Left colon (tissue), 2 donors: ENCODE results near the gene GSTA5. TPM values are rescaled to one million over a fixed set of nuclear protein-coding genes. Genes with fewer than 3 reads are reported as not detected.
A peak's percentile ranks its signal among the peaks of the same experiment; 100 is the strongest.
"Not testable (repeated sequence)": the region's sequence is repeated elsewhere in the genome, so short reads cannot be mapped to it uniquely, and the experiment has no call there.

Experiments used
- ATAC-seq: fragments of 200-7000 bp; cut with Tn5 transposase; one replicate; pipeline ENCODE4 v1.9.1; 2020; ENCODE audit warnings: mild to moderate bottlenecking, moderate library complexity
- DNase-seq, 2 donors: peaks; one replicate each; pipeline ENCODE4 v3.0.0-alpha.2; 2020
- intact Hi-C, 2 donors: fragments of 100-400 bp; cut with DNase I in 1 of 2; cut with micrococcal nuclease in 1 of 2; formaldehyde crosslinking; loops; one replicate each; pipeline versions ENCODE4 v1.11.2 to v1.14.0; 2022; cut with DNase I, micrococcal nuclease
- total RNA-seq, 2 donors: library from RNA; stranded (reverse); fragmentation: NEBNext Ultra II Directional; extraction: Animal tissue kit (Norgen Biotek cat#: 25700); gene quantifications; one replicate each; pipeline ENCODE4 v1.2.1, GENCODE V29; 2021
- donor health status: DM: no; HTN: no; CAD: no.
- donor health status: DM: yes; HTN: yes; CAD: no.

Gene GSTA5
- total RNA-seq, 2 donors from 2014 or later = not detected

DNA sequence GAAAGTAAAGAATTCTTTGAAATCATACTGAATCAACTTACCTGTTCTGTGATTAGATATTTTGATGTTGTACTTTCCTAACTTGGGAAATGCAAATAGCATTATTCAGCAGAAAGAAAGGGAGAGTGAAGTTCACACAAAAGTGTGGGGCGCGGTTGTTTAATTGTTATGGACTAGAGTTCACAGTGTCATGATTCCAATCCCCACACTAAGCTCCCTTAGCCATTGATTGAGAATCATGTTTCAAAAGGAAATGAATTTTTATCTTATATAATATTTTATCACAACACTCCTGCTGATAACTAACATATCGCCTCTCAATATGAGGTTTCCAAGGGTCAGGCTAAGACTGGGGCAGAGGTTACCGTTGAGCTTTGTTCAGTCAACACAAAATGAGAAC, 3.0 kb upstream of the GSTA5 start:
- peak; percentile 73 for ATAC-seq
- intact Hi-C loops = no loop called here
- DNase-seq = peak in 1 of 2 donors; percentile 16

DNA sequence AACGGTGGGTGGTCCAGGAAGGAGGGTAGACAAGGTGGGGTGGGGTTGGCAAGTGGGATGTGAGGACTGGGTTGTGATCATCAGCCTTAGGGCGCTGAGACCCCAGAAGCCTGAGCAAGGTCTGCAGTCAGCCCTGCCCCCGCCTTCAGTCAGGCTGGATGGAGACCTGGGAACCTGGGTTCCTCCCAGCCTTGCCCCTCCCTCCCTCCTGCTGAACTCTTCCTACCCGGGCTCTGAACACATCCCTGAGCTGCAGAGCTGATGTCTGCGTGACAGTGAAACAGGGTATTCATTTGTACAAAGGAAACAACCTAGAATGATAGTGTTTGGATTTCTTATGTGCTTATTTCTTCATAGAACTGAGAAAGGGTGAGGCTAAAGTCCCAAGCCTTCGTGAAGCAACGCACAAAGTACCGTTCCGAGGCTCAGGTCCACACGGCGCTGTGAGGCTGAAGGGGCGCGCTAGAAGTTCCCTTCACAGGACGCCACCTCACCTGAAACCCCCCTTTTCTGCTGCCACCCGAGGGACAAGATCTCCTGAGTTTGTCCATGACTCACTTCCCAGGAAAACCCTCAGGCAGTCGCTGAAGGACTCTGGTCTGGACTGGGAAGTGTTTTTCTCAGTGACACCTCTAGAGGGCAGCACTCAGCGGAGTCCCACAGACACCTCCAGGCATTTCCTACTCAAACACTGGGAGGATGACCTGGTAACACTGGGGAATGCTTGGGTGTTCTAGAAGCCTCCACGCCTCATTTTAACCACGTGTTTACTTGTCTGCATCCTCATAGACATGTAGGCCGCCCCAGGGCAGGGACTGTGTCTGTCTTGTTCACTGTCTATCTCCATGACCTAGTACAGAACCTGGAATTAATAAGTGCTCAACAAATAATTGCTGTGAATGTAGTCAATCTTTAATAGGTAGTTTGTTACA, 1.2 kb downstream of the GSTA5 start:
- intact Hi-C loops = no loop called here
- ATAC-seq (peak; percentile 96), DNase-seq (peak; percentile 40 to 57)

DNA sequence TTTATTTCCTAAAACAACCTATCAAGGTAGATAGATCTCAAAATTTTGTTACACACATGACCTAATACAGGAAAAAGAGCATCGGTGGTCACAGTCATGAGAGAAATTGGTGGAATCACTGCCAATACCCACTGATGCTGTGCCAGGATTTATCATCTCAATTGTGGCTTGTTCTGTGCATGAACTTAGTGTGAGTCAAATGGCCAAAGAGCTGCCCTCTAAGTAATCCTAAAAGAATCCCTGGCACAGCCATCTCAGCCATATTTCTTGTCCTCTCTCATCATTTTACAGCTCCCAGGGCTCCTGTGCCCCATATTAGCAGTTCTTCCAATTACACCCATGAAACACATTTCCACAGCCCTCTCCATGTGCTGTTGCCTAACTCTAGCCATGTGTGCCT, 6.1 kb downstream of the GSTA5 start:
- no peak for DNase-seq
- intact Hi-C loops = no loop called here
- ATAC-seq = no peak

DNA sequence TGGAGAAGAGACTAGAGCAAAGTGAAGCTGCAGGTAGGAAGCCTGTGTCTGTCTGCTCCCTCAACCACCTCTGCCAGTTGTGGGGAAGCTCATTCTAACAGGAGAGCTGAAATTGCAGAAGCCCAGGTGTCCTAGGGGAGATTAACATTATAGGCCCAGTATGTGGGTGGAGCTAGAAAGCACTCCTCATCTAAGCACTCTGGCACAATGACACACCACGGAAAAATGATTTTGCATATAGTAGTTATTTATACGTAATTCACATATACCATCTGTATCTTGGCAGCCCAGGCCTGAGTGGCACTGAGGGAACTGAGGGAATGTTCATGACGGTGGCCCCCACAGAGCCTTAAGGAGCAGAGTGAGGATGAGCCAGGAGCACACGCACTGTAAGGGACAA, 9.7 kb downstream of the GSTA5 start:
- ATAC-seq, intact Hi-C loops, DNase-seq: not testable (repeated sequence)

DNA sequence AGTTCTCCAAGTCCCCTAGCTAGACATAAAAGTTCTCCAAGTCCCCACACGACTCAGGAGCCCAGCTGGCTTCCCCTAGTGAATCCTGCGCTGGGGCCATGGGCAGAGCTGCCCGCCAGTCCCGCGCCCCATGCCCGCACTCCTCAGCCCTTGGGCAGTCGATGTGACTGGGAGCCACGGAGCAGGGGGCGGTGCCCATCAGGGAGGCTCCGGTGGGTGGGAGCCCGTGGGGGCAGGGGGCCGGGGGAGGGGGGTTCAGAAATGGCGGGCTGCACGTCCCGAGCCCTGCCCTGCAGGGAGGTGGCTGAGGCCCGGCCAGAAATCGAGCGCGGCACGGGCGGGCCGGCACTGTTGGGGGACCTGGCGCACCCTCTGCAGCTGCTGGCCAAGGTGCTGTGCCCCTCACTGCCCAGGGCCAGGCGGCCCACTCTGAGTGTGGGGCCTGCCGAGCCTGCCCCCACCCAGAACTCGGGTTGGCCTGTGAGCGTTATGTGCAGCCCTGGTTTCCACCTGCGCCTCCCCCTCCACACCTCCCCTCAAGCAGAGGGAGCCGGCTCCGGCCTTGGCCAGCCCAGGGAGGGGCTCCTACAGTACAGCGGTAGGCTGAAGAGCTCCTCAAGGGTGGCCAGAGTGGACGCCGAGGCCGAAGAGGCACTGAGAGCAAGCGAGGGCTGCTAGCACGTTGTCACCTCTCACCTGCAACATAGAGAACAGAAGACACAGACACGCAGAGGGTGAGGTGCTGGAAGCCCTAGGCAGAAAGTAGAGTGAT, 11.4 kb downstream of the GSTA5 start:
- DNase-seq (no peak), ATAC-seq (no peak)
- intact Hi-C loops = no loop called here

DNA sequence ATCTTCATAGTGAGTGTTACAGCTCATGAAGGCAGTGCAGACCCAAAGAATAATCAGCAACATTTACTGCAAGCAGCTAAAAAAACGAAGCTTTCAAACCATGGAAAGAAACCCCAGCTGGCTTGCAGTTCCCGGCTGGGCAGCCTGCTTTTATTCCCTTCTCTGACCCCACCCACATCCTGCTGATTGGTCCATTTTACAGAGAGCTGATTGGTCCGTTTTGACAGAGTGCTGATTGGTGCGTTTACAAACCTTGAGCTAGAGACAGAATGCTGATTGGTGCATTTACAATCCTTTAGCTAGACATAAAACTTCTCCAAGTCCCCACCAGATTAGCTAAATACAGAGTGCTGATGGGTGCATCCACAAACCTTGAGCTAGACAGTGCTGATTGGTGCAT, 12.0 kb downstream of the GSTA5 start:
- ATAC-seq, DNase-seq, intact Hi-C loops: not testable (repeated sequence)

DNA sequence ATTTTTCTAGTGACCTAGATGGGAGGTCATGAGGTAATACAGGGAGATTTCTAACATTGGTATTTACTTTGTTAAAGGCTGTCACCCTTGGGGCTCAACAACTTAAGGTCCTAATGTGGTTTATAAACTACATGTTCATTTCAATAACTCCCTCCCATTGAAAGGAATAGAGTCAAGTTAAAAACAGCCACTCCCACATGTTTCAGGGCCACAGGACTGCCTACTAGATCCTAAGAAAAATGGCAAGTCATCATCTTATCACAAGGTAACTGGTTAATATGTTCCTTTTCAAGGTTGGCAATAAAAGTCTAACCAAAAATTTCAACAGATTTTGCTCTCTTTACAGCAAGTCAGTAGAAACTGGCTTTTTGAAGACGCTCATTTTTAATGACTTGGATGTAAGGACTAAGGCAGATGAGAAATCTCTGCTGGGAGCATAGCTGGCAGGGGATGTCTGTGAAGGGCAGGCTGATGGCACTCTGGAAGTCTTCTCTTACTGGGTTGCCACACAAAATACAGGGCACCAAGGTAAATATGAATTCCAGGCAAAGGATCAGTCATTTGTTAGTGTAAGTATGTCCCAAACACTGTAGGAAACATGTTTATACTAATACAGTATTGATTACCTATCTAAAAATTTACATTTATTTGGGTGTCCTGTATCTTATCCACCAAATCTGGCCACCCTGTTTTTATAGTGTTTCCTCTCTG, 13.4 kb downstream of the GSTA5 start:
- DNase-seq, ATAC-seq, intact Hi-C loops: not testable (repeated sequence)

DNA sequence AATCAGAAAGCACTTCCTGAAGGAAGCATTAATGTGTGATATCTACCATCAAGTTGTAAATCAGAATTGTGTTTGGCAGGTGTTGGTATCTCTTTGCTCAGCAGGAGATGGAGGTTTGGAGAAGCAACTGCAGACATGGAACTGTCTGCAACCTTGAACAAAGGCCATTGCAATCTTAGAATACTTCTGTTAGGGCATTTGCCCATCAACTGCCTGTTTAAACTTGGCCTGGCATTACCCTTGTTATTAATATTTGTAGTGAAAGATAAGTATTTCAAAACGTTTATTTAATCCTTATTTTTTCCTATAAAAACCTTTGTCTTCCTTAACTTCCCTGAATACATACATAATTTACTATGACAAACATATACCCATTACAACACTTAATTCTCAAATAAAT, 14.1 kb downstream of the GSTA5 start:
- DNase-seq = no peak
- ATAC-seq = no peak
- intact Hi-C loops = no loop called here

DNA sequence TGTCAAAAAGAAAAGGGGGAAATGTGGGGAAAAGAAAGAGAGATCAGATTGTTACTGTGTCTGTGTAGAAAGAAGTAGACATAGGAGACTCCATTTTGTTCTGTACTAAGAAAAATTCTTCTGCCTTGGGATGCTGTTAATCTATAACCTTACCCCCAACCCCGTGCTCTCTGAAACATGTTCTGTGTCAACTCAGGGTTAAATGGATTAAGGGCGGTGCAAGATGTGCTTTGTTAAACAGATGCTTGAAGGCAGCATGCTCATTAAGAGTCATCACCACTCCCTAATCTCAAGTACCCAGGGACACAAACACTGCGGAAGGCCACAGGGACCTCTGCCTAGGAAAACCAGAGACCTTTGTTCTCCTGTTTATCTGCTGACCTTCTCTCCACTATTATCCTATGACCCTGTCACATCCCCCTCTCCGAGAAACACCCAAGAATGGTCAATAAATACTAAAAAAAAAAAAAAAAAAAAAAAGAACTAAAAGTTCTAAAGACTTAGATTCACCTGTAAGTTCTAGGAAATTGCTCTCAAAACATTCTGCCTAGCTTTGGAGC, 14.6 kb downstream of the GSTA5 start:
- ATAC-seq, intact Hi-C loops, DNase-seq: not testable (repeated sequence)

DNA sequence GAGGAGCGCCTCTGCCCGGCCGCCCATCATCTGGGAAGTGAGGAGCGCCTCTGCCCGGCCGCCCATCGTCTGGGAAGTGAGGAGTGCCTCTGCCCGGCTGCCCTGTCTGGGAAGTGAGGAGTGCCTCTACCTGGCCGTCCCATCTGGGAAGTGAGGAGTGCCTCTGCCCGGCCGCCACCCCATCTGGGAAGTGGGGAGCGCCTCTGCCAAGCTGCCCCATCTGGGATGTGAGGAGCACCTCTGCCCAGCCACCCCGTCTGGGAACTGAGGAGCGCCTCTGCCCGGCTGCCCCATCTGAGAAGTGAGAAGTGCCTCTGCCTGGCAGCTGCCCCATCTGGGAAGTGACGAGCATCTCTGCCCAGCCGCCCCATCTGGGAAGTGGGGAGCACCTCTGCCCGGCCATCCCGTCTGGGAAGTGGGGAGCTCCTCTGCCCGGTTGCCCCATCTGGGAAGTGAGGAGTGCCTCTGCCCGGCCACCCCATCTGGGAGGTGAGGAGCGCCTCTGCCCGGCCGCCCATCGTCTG, 15.3 kb downstream of the GSTA5 start:
- ATAC-seq, intact Hi-C loops, DNase-seq: not testable (repeated sequence)

DNA sequence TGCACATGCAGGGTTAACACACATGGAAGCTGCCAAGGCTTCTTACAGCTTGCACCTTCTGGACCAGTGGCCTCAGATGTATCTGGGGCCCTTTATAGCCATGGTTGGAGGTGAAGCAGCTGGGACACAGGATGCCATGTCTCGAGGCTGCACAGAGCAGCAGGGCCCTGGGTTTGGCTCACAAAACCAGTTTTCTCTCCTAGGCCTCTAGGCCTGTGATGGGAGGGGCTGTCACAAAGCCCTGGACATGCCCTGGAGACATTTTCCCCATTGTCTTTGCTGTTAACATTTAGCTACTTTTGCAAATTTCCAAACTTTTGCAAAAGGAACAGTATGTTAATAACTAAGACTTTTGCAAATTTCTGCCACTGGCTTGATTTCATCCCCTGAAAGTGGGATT, 18.8 kb downstream of the GSTA5 start:
- DNase-seq (no peak), ATAC-seq (no peak)
- intact Hi-C loops = no loop called here

DNA sequence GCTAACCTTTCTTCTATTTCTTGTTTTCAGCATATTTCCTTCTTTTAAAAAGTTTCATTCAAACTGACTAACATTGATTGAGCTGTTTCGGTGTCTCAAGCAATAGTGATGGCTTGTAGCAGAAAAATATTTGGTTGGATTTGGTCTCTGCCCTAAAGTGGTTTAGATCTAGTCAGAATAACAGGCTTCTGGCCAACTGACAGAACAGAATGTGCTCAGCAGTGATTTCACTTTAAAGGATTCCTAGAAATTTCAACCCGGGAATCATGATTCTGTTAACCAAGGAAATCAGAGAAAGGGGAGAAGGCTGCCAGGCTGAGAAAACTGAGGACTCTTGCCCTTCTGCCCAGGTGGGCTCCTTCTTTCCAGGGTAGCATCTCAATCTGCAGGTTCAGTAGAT, 20.4 kb downstream of the GSTA5 start:
- ATAC-seq = no peak
- intact Hi-C loops = no loop called here
- no peak for DNase-seq

DNA sequence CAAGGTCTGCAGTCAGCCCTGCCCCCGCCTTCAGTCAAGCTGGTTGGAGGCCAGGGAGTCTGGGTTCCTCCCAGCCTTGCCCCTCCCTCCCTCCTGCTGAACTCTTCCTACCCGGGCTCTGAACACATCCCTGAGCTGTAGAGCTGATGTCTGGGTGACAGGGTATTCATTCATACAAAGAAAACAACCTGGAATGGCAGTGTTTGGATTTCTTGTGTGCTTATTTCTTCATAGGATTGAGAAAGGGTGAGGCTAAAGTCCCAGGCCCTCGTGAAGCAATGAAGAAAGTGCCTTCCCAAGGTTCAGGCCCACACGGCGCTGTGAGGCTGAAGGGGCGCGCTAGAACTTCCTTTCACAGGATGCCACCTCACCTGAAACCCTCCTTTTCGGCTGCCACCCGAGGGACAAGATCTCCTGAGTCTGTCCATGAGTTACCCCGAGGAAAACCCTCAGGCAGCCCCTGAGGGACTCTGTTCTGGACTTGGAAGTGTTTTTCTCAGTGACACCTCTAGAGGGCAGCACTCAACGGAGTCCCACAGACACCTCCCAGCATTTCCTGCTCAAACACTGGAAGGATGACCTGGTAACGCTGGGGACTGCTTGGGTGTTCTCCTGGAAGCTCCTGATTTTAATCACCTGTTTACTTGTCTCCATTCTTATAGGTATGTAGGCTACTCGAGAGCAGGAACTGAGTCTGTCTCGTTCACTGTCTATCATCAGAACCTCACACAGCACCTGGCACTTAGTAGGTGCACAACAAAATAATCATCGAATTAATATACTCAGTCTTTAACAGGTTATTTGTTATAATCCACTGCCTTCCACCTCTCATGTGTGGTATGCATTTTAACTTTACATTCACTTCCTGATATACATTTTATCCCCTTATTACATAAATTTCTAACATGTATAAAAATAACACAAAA, 25.2 kb downstream of the GSTA5 start:
- ATAC-seq (peak; percentile 91), DNase-seq (peak; percentile 32 to 34)
- intact Hi-C loops = no loop called here

DNA sequence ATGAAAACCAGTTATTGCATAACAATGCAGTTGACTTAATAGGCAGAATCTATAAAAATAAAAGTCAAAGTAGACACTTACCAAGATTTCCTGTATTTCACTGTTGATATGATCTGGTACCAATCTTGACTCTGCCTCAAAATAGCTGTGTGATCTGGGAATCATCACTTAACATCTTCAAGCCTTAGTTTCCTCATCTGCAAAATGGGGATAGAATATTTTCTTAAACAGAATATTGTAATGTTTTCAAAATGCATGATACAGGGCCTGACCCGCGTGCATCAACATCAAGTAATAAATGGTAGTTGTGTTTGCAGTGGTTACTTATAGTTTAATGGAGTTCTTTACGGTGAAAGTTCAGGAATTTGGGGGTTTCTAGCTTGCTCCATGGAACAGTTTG, 26.1 kb downstream of the GSTA5 start:
- intact Hi-C loops, ATAC-seq, DNase-seq: not testable (repeated sequence)

DNA sequence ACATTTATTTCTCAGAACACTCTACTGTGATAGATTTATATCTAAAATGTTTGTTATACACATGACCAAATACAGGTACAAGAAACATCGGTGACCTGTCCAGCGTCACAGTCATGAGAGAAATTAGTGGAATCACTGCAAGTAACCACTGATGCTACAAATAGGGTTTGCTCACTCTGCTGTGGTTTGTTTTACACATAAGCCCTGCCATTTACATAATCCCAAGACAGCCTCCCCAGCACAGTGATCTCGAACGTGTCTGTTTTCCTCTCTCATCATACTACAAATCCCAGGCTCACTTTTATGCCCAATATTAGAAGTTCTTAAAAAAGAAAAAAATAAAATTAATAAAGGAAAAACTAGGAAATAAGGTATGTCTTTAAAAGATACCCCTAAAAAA, 30.8 kb downstream of the GSTA5 start:
- intact Hi-C loops = not testable (repeated sequence)

DNA sequence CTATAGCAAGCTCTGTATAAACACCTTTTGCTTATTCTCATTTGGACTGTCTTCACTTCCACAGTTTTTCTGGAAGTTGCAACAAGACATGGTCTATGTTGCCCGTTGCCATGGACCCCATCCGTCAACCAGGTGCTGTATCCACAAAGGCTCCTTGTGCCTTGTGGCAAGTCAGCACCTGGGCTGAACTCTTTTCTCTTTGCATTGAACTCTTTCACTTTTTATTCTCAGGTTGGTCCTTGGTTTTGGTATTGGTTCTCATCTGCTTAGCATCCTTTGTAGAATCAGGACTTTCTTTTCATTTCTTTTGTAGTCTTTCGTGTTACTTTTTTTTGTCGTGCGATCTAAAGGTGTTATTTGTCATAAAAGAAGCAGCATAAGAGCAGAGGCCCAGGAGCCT, 32.0 kb downstream of the GSTA5 start:
- intact Hi-C loops = no loop called here
- DNase-seq (no peak), ATAC-seq (no peak)

More for the DNA sequence above, 30.8 kb downstream of the GSTA5 start:
- not testable (repeated sequence) for DNase-seq, ATAC-seq

DNA sequence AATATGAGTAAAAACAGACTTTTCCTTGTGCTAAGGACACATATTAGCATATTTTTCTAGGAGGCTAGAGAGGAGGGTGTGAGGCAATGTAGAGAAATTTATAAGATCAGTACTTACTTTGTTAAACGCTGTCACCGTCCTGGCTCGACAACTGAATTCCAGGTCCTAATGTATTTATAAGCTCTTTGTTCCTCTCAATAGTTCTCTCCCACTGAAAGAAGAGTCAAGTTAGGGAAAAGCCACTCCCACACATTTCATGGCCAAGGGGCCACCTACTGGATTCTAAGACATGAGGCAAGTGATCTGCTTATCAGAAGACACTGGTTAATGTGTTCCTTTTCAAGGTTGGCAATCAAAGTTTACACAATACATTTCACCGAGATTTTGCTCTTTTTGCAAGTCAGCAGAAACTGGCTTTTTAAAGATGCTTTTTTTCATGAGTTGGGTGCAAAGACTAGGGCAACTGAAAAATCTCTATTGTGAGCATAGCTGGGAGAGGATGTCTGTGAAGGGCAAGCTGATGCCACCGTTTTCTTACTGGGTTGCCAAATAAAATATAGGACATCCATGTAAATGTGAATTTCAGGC, 36.9 kb downstream of the GSTA5 start, which contains the start of gene GSTA1:
TSS of gene GSTA1 (minus strand) at position 149 of the 588 bp plus-strand sequence. CDS start 4,549 bp downstream, outside the sequence.
- intact Hi-C loops, DNase-seq: not testable (repeated sequence)
- ATAC-seq = peak; percentile 83
